Activated CD8-positive, alpha-beta T cell treated with anti-CD3 and anti-CD28 coated beads for 36 hours (primary cell): ENCODE results near the gene TAS2R14. TPM values are rescaled to one million over a fixed set of nuclear protein-coding genes. Genes with fewer than 3 reads are reported as not detected.

Source experiments
- ATAC-seq: fragments of 200-7000 bp; cut with Tn5 transposase; one replicate; pipeline ENCODE4 v1.10.0; 2021; ENCODE audit warnings: mild to moderate bottlenecking, moderate library complexity
- CTCF ChIA-PET: fragments of 350-600 bp; sonication (Branson Sonifier 250); formaldehyde crosslinking; loops from one replicate; lab custom pipeline; 2021; ENCODE audit warnings: antibody characterized with exemption; lab: Charles Lee
- POLR2A ChIA-PET: fragments of 350-600 bp; sonication (Branson Sonifier 250); formaldehyde crosslinking; loops from one replicate; lab custom pipeline; 2021; ENCODE audit warnings: antibody characterized with exemption; lab: Charles Lee
- DNase-seq: peaks from one replicate; pipeline ENCODE4 v3.0.0-alpha.2; 2020
- H3K27ac Mint-ChIP-seq: one replicate; pipeline ENCODE4 v1.8.0; 2021; ENCODE audit warnings: mild to moderate bottlenecking, mixed read lengths
- H3K27me3 Mint-ChIP-seq: one replicate; pipeline ENCODE4 v1.8.0; 2021; ENCODE audit warnings: mixed read lengths
- H3K36me3 Mint-ChIP-seq: one replicate; pipeline ENCODE4 v1.8.0; 2021; ENCODE audit warnings: low read depth, mixed read lengths
- H3K4me1 Mint-ChIP-seq: one replicate; pipeline ENCODE4 v1.8.0; 2021; ENCODE audit warnings: low read depth, mixed read lengths
- H3K4me3 Mint-ChIP-seq: one replicate; pipeline ENCODE4 v1.8.0; 2021; ENCODE audit warnings: mild to moderate bottlenecking, moderate library complexity, mixed read lengths
- H3K9me3 Mint-ChIP-seq: one replicate; pipeline ENCODE4 v1.8.0; 2021; ENCODE audit warnings: mixed read lengths
- intact Hi-C: fragments of 100-400 bp; cut with micrococcal nuclease; formaldehyde crosslinking; loops from one replicate; pipeline ENCODE4 v1.10.0; 2022
- total RNA-seq, 2 experiments: library from RNA; stranded (reverse); gene quantifications; one replicate each; pipeline ENCODE4 v1.2.3, GENCODE V29; 2021
- TF ChIP-seq, protein P1 (sequence below): fragments of 200-600 bp; IDR thresholded peaks from one replicate; pipeline ENCODE4 v1.8.0; 2022; ENCODE audit warnings: antibody characterized with exemption, mild to moderate bottlenecking

The TAS2R14 gene
- total RNA-seq, 2 experiments from 2014 or later: 0.97 to 1.0 TPM

DNA sequence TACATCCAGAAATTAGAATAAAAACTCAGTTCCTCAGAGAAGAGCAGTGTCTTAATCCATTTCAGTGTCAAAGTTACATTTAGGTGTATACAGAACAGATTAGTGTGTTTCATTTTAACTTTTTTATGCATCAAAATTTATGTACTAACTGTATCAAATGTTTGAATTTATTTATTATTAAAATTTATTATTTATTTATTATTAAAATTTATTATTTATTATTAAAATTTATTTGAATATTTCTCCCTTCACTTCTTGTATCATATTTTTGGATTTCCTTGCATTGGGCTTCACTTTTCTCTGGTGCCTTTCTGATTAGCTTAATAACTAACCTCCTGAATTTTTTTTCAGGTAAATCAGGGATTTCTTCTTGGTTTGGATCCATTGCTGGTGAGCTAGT is 2.3 kb upstream of the TAS2R14 start:
- intact Hi-C loops: no loop called here
- no peaks in the 10 kb centered on the region for H3K27me3 Mint-ChIP-seq
- H3K9me3 Mint-ChIP-seq: no peaks in the 10 kb centered on the region
- H3K36me3 Mint-ChIP-seq: peaks cover 4% of the 10 kb centered on the region
- H3K4me1 Mint-ChIP-seq: peaks cover 8% of the 10 kb centered on the region
- no peak overlapping the region for H3K4me3 Mint-ChIP-seq
- ATAC-seq (no peak), DNase-seq (no peak)
- POLR2A ChIA-PET: interaction anchor here (0.7 kb wide), 1 partner anchor 20 kb away, joined by 3 read pairs; no protein-coding TSS in a partner anchor
- TF ChIP-seq, protein P1, sequence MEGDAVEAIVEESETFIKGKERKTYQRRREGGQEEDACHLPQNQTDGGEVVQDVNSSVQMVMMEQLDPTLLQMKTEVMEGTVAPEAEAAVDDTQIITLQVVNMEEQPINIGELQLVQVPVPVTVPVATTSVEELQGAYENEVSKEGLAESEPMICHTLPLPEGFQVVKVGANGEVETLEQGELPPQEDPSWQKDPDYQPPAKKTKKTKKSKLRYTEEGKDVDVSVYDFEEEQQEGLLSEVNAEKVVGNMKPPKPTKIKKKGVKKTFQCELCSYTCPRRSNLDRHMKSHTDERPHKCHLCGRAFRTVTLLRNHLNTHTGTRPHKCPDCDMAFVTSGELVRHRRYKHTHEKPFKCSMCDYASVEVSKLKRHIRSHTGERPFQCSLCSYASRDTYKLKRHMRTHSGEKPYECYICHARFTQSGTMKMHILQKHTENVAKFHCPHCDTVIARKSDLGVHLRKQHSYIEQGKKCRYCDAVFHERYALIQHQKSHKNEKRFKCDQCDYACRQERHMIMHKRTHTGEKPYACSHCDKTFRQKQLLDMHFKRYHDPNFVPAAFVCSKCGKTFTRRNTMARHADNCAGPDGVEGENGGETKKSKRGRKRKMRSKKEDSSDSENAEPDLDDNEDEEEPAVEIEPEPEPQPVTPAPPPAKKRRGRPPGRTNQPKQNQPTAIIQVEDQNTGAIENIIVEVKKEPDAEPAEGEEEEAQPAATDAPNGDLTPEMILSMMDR: no peak
- CTCF ChIA-PET: interaction anchor here (1.2 to 1.4 kb wide), 2 partner anchors 27 to 258 kb away, joined by 3 to 4 read pairs; no protein-coding TSS in a partner anchor
- no peak overlapping the region for H3K27ac Mint-ChIP-seq

- no peak for DNase-seq
- ChIA-PET CTCF (interaction anchor here (1.2 kb wide), 1 partner anchor 259 kb away, joined by 4 read pairs; no protein-coding TSS in a partner anchor), POLR2A (interaction anchor here (0.7 kb wide), 1 partner anchor 21 kb away, joined by 3 read pairs; no protein-coding TSS in a partner anchor)
- intact Hi-C loops: no loop called here
- no peak overlapping the region for H3K27ac Mint-ChIP-seq
- no peak for ATAC-seq
- TF ChIP-seq, protein P1: no peak
- no peaks in the 10 kb centered on the region for H3K27me3 Mint-ChIP-seq
- no peak overlapping the region for H3K4me3 Mint-ChIP-seq
- peaks cover 4% of the 10 kb centered on the region for H3K36me3 Mint-ChIP-seq
- no peaks in the 10 kb centered on the region for H3K9me3 Mint-ChIP-seq
- H3K4me1 Mint-ChIP-seq: peaks cover 8% of the 10 kb centered on the region
Measured at GRCh38 chr12:10940389-10940788, 1.3 kb upstream of the TAS2R14 start.

- H3K36me3 Mint-ChIP-seq: peaks cover 2% of the 10 kb centered on the region
- no peak overlapping the region for H3K27ac Mint-ChIP-seq
- no peaks in the 10 kb centered on the region for H3K9me3 Mint-ChIP-seq
- no peaks in the 10 kb centered on the region for H3K27me3 Mint-ChIP-seq
- no peak for ATAC-seq
- TF ChIP-seq, protein P1: no peak
- H3K4me1 Mint-ChIP-seq: peaks cover under 1% of the 10 kb centered on the region
- ChIA-PET CTCF (no interaction called here), POLR2A (no interaction called here)
- no peak for DNase-seq
- intact Hi-C loops: no loop called here
- no peak overlapping the region for H3K4me3 Mint-ChIP-seq
Measured at GRCh38 chr12:10936506-10936905, 2.6 kb downstream of the TAS2R14 start.

DNA sequence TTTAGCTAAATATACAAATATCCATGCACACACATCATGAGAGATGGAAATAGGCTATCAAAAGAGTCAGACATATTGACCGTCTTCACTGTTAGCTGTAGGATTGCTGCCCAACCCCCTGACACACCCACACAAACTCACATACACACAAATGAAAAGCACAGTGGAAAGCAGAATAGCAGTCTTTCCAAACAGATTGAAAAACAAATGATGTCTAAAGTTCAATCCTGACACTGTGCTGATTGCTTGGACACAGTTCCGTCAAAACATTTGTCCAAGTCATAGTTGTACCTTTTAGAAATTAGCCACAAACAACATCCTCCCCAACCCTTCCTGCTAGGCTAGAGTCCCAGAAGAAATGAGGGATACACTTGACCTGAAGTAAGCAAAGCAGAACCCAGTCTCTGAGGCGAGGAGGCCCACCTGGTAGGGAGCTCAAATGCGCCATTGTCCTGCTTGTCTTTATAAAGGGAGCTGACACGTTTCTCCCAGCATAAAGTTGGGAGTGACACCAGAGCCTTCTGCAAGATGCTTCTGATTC is 10.2 kb downstream of the TAS2R14 start, which contains the start of gene PRH2:
Gene PRH2 (plus strand): TSS at position 491 of the 541 bp plus-strand sequence. CDS start 38 bp downstream, at position 529.
- no peak within 1 kb of the TSS for H3K27ac Mint-ChIP-seq
- TF ChIP-seq, protein P1: no peak

GRCh38 chr12:10926269-10926668 is 12.8 kb downstream of the TAS2R14 start:
- no peak overlapping the region for H3K27ac Mint-ChIP-seq
- H3K27me3 Mint-ChIP-seq: no peaks in the 10 kb centered on the region
- DNase-seq (no peak), ATAC-seq (no peak)
- intact Hi-C loops: no loop called here
- ChIA-PET POLR2A (no interaction called here), CTCF (no interaction called here)
- H3K36me3 Mint-ChIP-seq: no peaks in the 10 kb centered on the region
- H3K9me3 Mint-ChIP-seq: no peaks in the 10 kb centered on the region
- TF ChIP-seq, protein P1: no peak
- no peak overlapping the region for H3K4me3 Mint-ChIP-seq
- H3K4me1 Mint-ChIP-seq: no peaks in the 10 kb centered on the region

More for the DNA sequence above, 10.2 kb downstream of the TAS2R14 start, which contains the start of gene PRH2:
- Mint-ChIP-seq H3K4me3 (no peak within 1 kb of the TSS), H3K9me3 (no peaks in the 10 kb centered on the region), H3K4me1 (no peaks in the 10 kb centered on the region), H3K36me3 (no peaks in the 10 kb centered on the region), H3K27me3 (no peaks in the 10 kb centered on the region)
- ChIA-PET CTCF (interaction anchor here (0.7 kb wide), 1 partner anchor 40 kb away, joined by 3 read pairs; no protein-coding TSS in a partner anchor), POLR2A (no interaction called here)
- DNase-seq (no peak), ATAC-seq (no peak)
- intact Hi-C loops: no loop called here
